Gastrocnemius medialis (tissue), 4 donors: ENCODE measurements around the gene SORD. TPM values are rescaled to one million over a fixed set of nuclear protein-coding genes. Genes with fewer than 3 reads are reported as not detected.
A peak's percentile ranks its signal among the peaks of the same experiment; 100 is the strongest.

ENCODE experiments used
- ATAC-seq, 2 donors: fragments of 150-250 bp; one replicate each; pipeline ENCODE4 v1.9.1; 2016
- DNase-seq, 2 donors: peaks; one replicate each; pipeline ENCODE4 v3.0.0-alpha.2; 2019
- H3K27ac ChIP-seq, 4 donors: fragments of 200-600 bp; sonication (generic); 1 replicate in 1 of 4; 2 replicates in 3 of 4; pipeline ENCODE4 v1.5.1; 2016 to 2018; ENCODE audit warnings: mild to moderate bottlenecking in 2 of 4, moderate library complexity in 1 of 4
- H3K27me3 ChIP-seq, 3 donors: fragments of 200-600 bp; sonication (generic) in 2 of 3; 1 replicate in 1 of 3; 2 replicates in 2 of 3; pipeline versions ENCODE4 v1.5.1 to v1.6.0; 2016 to 2019; ENCODE audit warnings: mild to moderate bottlenecking in 1 of 3, moderate library complexity in 1 of 3
- H3K36me3 ChIP-seq, 2 donors: fragments of 200-600 bp; sonication (generic) in 1 of 2; one replicate each; pipeline ENCODE4 v1.5.1; 2017 to 2018
- H3K4me1 ChIP-seq, 2 donors: fragments of 200-600 bp; sonication (generic) in 1 of 2; one replicate each; pipeline ENCODE4 v1.5.1; 2016 to 2017; ENCODE audit warnings: mild to moderate bottlenecking in 2 of 2
- H3K4me3 ChIP-seq, 4 donors: fragments of 200-600 bp; sonication (generic) in 3 of 4; 1 replicate in 1 of 4; 2 replicates in 3 of 4; pipeline ENCODE4 v1.5.1; 2016 to 2019; ENCODE audit warnings: mild to moderate bottlenecking in 2 of 4
- H3K9me3 ChIP-seq, 3 donors: fragments of 200-600 bp; sonication (generic) in 2 of 3; 1 replicate in 1 of 3; 2 replicates in 2 of 3; pipeline ENCODE4 v1.5.1; 2016 to 2019
- CTCF ChIP-seq, 5 experiments: fragments of 450-650 bp in 3 of 5; fragments of 200-600 bp in 2 of 5; sonication (generic) in 2 of 5; IDR thresholded peaks in 4 of 5; conservative IDR thresholded peaks in 1 of 5; 1 replicate in 4 of 5; 2 replicates in 1 of 5; pipeline ENCODE4 v1.5.1; 2016 to 2019; ENCODE audit warnings: antibody characterized with exemption in 5 of 5, mild to moderate bottlenecking in 3 of 5, moderate library complexity in 3 of 5
- POLR2A ChIP-seq, 2 donors: fragments of 450-650 bp; IDR thresholded peaks; one replicate each; pipeline ENCODE4 v1.6.1; 2017; ENCODE audit warnings: antibody characterized with exemption in 2 of 2, mild to moderate bottlenecking in 2 of 2, moderate library complexity in 2 of 2
- in situ Hi-C, 4 donors: fragments of 200-750 bp; cut with MboI; loops; one replicate each; pipeline versions ENCODE4 v1.15.0 to v1.8.0; 2017; ENCODE audit warnings: low sequenced_read_pairs in 4 of 4
- intact Hi-C: fragments of 100-400 bp; cut with DNase I; formaldehyde crosslinking; loops from one replicate; pipeline ENCODE4 v1.15.1; 2023; ENCODE audit warnings: low total_unique reads
- total RNA-seq, 4 donors: library from RNA; depleted of rRNA; stranded (reverse); fragments of >200 nt; gene quantifications; one replicate each; pipeline versions ENCODE4 v1.1.0 to v1.2.3, GENCODE V29; 2016

SORD gene
- total RNA-seq, 4 donors from 2014 or later: 2.6 to 11.6 (median 3.6) TPM

- Histone ChIP-seq H3K27ac (no peak overlapping the region), H3K4me3 (peak overlapping the region; percentile 21 to 56 (median 39)), H3K36me3 (no peaks in the 10 kb centered on the region), H3K9me3 (no peaks in the 10 kb centered on the region), H3K4me1 (peaks cover 7 to 15% of the 10 kb centered on the region in 2 donors), H3K27me3 (peaks cover 54 to 56% (median 54%) of the 10 kb centered on the region in 3 donors)
- DNase-seq: no peak
- TF ChIP-seq POLR2A (IDR thresholded peaks at IDR 0.05) (no peak), CTCF (IDR thresholded peaks at IDR 0.05 in 4 of 5, conservative IDR thresholded peaks at IDR 0.05 in 1 of 5) (no peak)
- intact Hi-C loops: no loop called here
- in situ Hi-C loops: no loop called here
- ATAC-seq: peak in 1 of 2 donors; percentile 29
Observed at GRCh38 chr15:45117308-45118130, 94.5 kb downstream of the SORD start.

- intact Hi-C loops: no loop called here
- Histone ChIP-seq H3K27ac (no peak overlapping the region), H3K4me3 (peak overlapping the region; percentile 21 to 56 (median 39)), H3K36me3 (no peaks in the 10 kb centered on the region), H3K4me1 (peaks cover 7 to 10% of the 10 kb centered on the region in 2 donors), H3K27me3 (peaks cover 47 to 50% (median 48%) of the 10 kb centered on the region in 3 donors), H3K9me3 (no peaks in the 10 kb centered on the region)
- in situ Hi-C loops: no loop called here
- DNase-seq: peak; percentile 60 to 73
- peak; percentile 96 to 99 for ATAC-seq
- TF ChIP-seq POLR2A (IDR thresholded peaks at IDR 0.05) (no peak), CTCF (IDR thresholded peaks at IDR 0.05 in 4 of 5, conservative IDR thresholded peaks at IDR 0.05 in 1 of 5) (peak; percentile 48 to 91 (median 74))
Observed at GRCh38 chr15:45118131-45118588, 95.2 kb downstream of the SORD start.

- no peak for DNase-seq
- in situ Hi-C loops: no loop called here
- H3K27me3 ChIP-seq: peaks cover 39 to 42% (median 39%) of the 10 kb centered on the region in 3 donors
- H3K4me1 ChIP-seq: peaks cover 7 to 9% of the 10 kb centered on the region in 2 donors
- intact Hi-C loops: no loop called here
- TF ChIP-seq CTCF (IDR thresholded peaks at IDR 0.05 in 4 of 5, conservative IDR thresholded peaks at IDR 0.05 in 1 of 5) (no peak), POLR2A (IDR thresholded peaks at IDR 0.05) (no peak)
- no peak overlapping the region for H3K4me3 ChIP-seq
- no peaks in the 10 kb centered on the region for H3K9me3 ChIP-seq
- ATAC-seq: no peak
- H3K27ac ChIP-seq: no peak overlapping the region
- no peaks in the 10 kb centered on the region for H3K36me3 ChIP-seq
Observed at GRCh38 chr15:45118996-45119395, 96.0 kb downstream of the SORD start.

- in situ Hi-C loops: no loop called here
- Histone ChIP-seq H3K4me3 (no peak overlapping the region), H3K36me3 (no peaks in the 10 kb centered on the region), H3K27ac (no peak overlapping the region), H3K4me1 (peaks cover 4 to 9% of the 10 kb centered on the region in 2 donors), H3K9me3 (no peaks in the 10 kb centered on the region), H3K27me3 (peaks cover 26 to 30% (median 26%) of the 10 kb centered on the region in 3 donors)
- DNase-seq (no peak), ATAC-seq (no peak)
- TF ChIP-seq CTCF (IDR thresholded peaks at IDR 0.05 in 4 of 5, conservative IDR thresholded peaks at IDR 0.05 in 1 of 5): no peak
- intact Hi-C loops: no loop called here
Observed at GRCh38 chr15:45120081-45120972, 97.3 kb downstream of the SORD start.
